HG02885 (cell line): ENCODE results near the gene ARL14.
"Not testable (repeated sequence)": the region's sequence is repeated elsewhere in the genome, so short reads cannot be mapped to it uniquely, and the experiment has no call there.

Experiments used
- ATAC-seq: cut with Tn5 transposase; IDR thresholded peaks from one replicate; pipeline ENCODE4 v1.9.1; 2021; ENCODE audit warnings: mild to moderate bottlenecking; ENCODE audit not compliant: unreplicated experiment, poor library complexity

ARL14 gene

GRCh38 chr3:160713144-160713543, 36.2 kb downstream of the ARL14 start:
- ATAC-seq = not testable (repeated sequence)

- no peak for ATAC-seq
Observed at GRCh38 chr3:160719710-160720109, 42.8 kb downstream of the ARL14 start.

- peak; percentile 83 for ATAC-seq
Observed at GRCh38 chr3:160720123-160720746, 43.3 kb downstream of the ARL14 start.

- ATAC-seq = no peak
Observed at GRCh38 chr3:160722331-160722730, 45.4 kb downstream of the ARL14 start.

DNA sequence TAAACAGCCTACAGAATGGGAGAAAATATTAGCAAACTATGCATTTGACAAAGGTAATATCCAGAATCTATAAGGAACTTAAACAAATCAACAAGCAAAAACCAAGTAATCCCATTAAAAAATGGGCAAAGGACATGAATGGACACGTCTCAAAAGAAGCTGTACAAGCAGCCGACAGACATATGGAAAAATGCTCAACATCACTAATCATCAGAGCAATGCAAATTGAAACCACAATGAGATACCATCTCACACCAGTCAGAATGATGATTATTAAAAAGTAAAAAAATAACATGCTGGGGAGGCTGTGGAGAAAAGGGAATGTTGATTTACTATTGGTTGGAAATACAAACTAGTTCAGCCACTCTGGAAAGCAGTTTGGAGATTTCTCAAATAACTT, 48.4 kb downstream of the ARL14 start:
- no peak for ATAC-seq
